ENCODE data around the gene CHMP1A. TPM values are rescaled to one million over a fixed set of nuclear protein-coding genes. Genes with fewer than 3 reads are reported as not detected.
A peak's percentile ranks its signal among the peaks of the same experiment; 100 is the strongest.

CHMP1A gene
- total RNA-seq, result 10 to 100 TPM; 51.1 to 56.9 TPM

DNA sequence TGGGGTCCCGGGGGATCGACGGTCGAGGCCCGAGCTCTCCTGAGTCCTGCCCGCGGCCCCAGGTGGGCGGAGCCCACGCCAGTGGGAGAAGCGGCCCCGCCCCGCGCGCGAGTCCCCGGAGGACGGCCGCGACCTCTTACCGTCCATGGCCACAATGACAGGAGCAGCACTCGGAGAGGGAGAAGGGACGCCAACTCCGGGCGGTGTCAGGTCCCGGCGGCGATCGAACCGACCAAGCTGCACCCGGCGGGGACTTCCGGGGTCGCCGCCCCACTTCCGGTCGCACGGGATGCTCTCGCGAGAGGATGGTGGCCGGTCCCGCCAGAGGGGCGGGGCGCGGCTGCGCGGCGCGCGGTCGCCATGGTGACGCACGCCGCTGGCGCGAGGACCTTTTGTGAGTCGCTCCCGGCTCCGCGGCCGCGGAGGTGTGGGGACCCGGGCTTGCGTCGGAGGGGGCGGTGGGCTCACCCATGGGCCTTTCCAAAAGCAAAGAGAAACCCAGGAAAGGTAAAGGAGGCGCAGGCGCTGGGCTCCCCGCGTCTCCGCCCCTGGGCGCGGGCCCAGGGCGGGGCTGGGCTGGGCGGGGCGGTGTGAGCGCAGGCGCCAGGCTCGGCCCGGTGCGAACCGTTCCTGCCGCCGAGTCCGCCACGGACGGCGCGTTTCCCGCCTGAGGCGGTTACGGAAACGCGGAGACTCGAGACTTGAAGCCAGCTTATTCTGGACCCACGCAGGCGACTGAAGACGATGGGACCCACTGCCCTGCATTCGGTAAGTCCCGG, at the start of gene CHMP1A, which contains the start of gene SPATA33:
Gene CHMP1A (minus strand): TSS at position 267 of the 779 bp plus-strand sequence. CDS start 120 bp downstream, at position 147.
Gene SPATA33 (plus strand): TSS at position 395 of the 779 bp plus-strand sequence. CDS start 76 bp downstream, at position 471.
- Mint-ChIP-seq H3K4me1 (ENCODE audit: low read depth) (peaks cover 29% of the 10 kb centered on the region), H3K27me3 (no peaks in the 10 kb centered on the region), H3K36me3 (ENCODE audit: low read depth) (peaks cover 20% of the 10 kb centered on the region), H3K9me3 (no peaks in the 10 kb centered on the region), H3K4me3 (peak within 1 kb of the TSS; percentile 81), H3K27ac (peak within 1 kb of the TSS; percentile 80)
- intact Hi-C loops (cut with micrococcal nuclease), result no loop called here
- CTCF ChIA-PET, result interaction anchor here (0.8 to 2.7 kb wide), 4 partner anchors 10 to 92 kb away, joined by 3 to 17 read pairs (median 6); no protein-coding TSS in a partner anchor
- peak; percentile 92 for DNase-seq
- POLR2A ChIA-PET, result interaction anchor here (0.6 to 2.3 kb wide), 9 partner anchors 13 to 595 kb away, joined by 3 to 8 read pairs (median 4); no protein-coding TSS in a partner anchor
- TF ChIP-seq CTCF (IDR thresholded peaks at IDR 0.05), result no peak
- peak; percentile 93 for ATAC-seq

DNA sequence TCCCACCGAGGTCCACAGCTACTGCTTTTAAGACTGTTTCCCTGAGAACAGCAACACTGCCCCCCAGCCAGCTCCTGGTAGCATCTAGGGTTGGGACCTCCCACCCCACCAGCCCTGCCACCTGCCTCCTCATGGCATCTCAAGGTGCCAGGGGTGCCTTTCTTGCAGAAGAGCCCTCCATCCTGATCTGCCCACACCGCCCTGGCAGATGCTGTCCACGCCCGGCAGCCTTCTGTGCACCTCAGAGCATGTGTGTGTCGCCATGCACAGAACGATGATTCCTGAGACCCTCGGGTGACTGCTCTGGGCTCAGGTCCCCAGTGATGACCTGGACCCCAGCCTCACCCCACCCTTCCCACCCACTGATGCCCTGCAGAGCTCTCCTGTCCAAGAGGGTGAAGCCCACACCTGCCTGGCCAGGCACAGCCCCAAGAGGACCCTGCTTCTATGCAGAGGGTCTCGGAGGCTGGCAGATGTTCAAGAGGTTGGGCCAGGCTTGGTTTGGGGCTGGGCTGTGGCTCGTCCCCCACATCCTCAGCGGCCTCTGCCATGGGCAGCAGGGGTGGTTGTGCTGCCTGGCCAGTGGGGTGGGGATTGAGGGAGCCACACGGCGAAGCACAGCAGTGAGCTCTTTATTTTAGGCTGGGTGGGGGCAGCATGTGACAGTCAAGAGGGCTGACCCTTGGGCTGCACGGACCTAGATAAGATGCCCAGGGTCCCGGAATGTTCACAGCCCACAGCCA, 49.2 kb upstream of the CHMP1A start:
- no peak for DNase-seq
- no peak for ATAC-seq
- Mint-ChIP-seq H3K36me3 (ENCODE audit: low read depth) (no peaks in the 10 kb centered on the region), H3K4me3 (no peak overlapping the region), H3K9me3 (no peaks in the 10 kb centered on the region), H3K4me1 (ENCODE audit: low read depth) (peaks cover 11% of the 10 kb centered on the region), H3K27me3 (no peaks in the 10 kb centered on the region), H3K27ac (no peak overlapping the region)
- no peak for TF ChIP-seq CTCF (IDR thresholded peaks at IDR 0.05)
- intact Hi-C loops (cut with micrococcal nuclease), result loop anchor here (10.0 kb wide), 1 partner anchor 88 kb away; no protein-coding TSS in a partner anchor
- POLR2A ChIA-PET, result interaction anchor here (0.5 to 2.1 kb wide), 9 partner anchors 9 to 201 kb away, joined by 3 to 8 read pairs (median 3); partner anchors contain the start of genes TCF25 and VPS9D1
- CTCF ChIA-PET, result interaction anchor here (0.9 to 4.2 kb wide), 30 partner anchors 7 to 317 kb away, joined by 3 to 58 read pairs (median 4); partner anchors contain the start of genes CDK10, MC1R and TCF25

GRCh38 chr16:89705006-89705405, 47.5 kb upstream of the CHMP1A start:
- Mint-ChIP-seq H3K27me3 (no peaks in the 10 kb centered on the region), H3K9me3 (no peaks in the 10 kb centered on the region), H3K4me3 (no peak overlapping the region), H3K27ac (no peak overlapping the region), H3K36me3 (ENCODE audit: low read depth) (no peaks in the 10 kb centered on the region), H3K4me1 (ENCODE audit: low read depth) (peaks cover 16% of the 10 kb centered on the region)
- CTCF ChIA-PET, result interaction anchor here (1.1 to 4.2 kb wide), 20 partner anchors 9 to 214 kb away, joined by 3 to 58 read pairs (median 6); partner anchors contain the start of genes FANCA, MC1R and TCF25
- DNase-seq, result no peak
- intact Hi-C loops (cut with micrococcal nuclease), result loop anchor here (10.0 kb wide), 1 partner anchor 90 kb away; no protein-coding TSS in a partner anchor
- TF ChIP-seq CTCF (IDR thresholded peaks at IDR 0.05), result no peak
- POLR2A ChIA-PET, result interaction anchor here (0.7 to 2.6 kb wide), 5 partner anchors 9 to 29 kb away, joined by 3 to 10 read pairs (median 8); partner anchors contain the start of gene VPS9D1
- no peak for ATAC-seq

- DNase-seq (no peak), ATAC-seq (no peak)
- Mint-ChIP-seq H3K27me3 (no peaks in the 10 kb centered on the region), H3K4me3 (no peak overlapping the region), H3K4me1 (ENCODE audit: low read depth) (peaks cover 18% of the 10 kb centered on the region), H3K36me3 (ENCODE audit: low read depth) (no peaks in the 10 kb centered on the region), H3K9me3 (no peaks in the 10 kb centered on the region), H3K27ac (no peak overlapping the region)
- CTCF ChIA-PET, result interaction anchor here (0.7 to 4.2 kb wide), 5 partner anchors 89 to 169 kb away, joined by 3 to 58 read pairs (median 3); partner anchors contain the start of genes FANCA and TCF25
- intact Hi-C loops (cut with micrococcal nuclease), result loop anchor here (10.0 kb wide), 1 partner anchor 91 kb away; no protein-coding TSS in a partner anchor
- POLR2A ChIA-PET, result interaction anchor here (1.0 to 2.6 kb wide), 4 partner anchors 10 to 30 kb away, joined by 3 to 10 read pairs (median 6); no protein-coding TSS in a partner anchor
- TF ChIP-seq CTCF (IDR thresholded peaks at IDR 0.05), result no peak
These were observed 46.8 kb upstream of the CHMP1A start for GRCh38 chr16:89704281-89704680.

Data from activated CD8-positive, alpha-beta T cell treated with anti-CD3 and anti-CD28 coated beads for 36 hours (primary cell).